HEK293 (cell line): ENCODE data around the gene PPOX.

Source experiments
- BCL11A ChIP-seq: fragments of 450-650 bp; formaldehyde crosslinking; IDR thresholded peaks from 2 replicates; pipeline ENCODE4 v1.5.1; 2016; ENCODE audit warnings: low read depth, missing biosample characterization, missing genetic modification characterization
- MYNN ChIP-seq: fragments of 450-650 bp; formaldehyde crosslinking; IDR thresholded peaks from 2 replicates; pipeline ENCODE4 v1.5.1; 2016; ENCODE audit warnings: missing biosample characterization, missing genetic modification characterization, borderline replicate concordance
- RBAK ChIP-seq: fragments of 450-650 bp; formaldehyde crosslinking; IDR thresholded peaks from 2 replicates; pipeline ENCODE4 v1.5.1; 2016; ENCODE audit warnings: missing biosample characterization, missing genetic modification characterization
- TCF7L2 ChIP-seq: IDR thresholded peaks from 2 replicates; pipeline ENCODE4 v1.6.1; 2011; ENCODE audit warnings: low read depth, mild to moderate bottlenecking, inconsistent platforms, low read length, moderate library complexity, borderline replicate concordance
- YY1 ChIP-seq: fragments of 450-650 bp; formaldehyde crosslinking; IDR thresholded peaks from 2 replicates; pipeline ENCODE4 v1.5.1; 2018; ENCODE audit warnings: missing biosample characterization, missing genetic modification characterization
- ZNF530 ChIP-seq: fragments of 450-650 bp; formaldehyde crosslinking; IDR thresholded peaks from 2 replicates; pipeline ENCODE4 v1.5.1; 2016; ENCODE audit warnings: low read depth, missing biosample characterization, missing genetic modification characterization
- TF ChIP-seq, protein P1 (sequence below): fragments of 450-650 bp; formaldehyde crosslinking; IDR thresholded peaks from 2 replicates; pipeline ENCODE4 v1.5.1; 2016; ENCODE audit warnings: missing biosample characterization, missing genetic modification characterization
- TF ChIP-seq, protein P2 (sequence below): fragments of 450-650 bp; formaldehyde crosslinking; IDR thresholded peaks from 2 replicates; pipeline ENCODE4 v1.5.1; 2016; ENCODE audit warnings: missing biosample characterization, missing genetic modification characterization, low read depth
- TF ChIP-seq, protein P3 (sequence below): fragments of 450-650 bp; formaldehyde crosslinking; IDR thresholded peaks from 2 replicates; pipeline ENCODE4 v1.5.1; 2016; ENCODE audit warnings: missing biosample characterization, missing genetic modification characterization, low read depth
- TF ChIP-seq, protein P4 (sequence below): sonication (generic); formaldehyde crosslinking; IDR thresholded peaks from 2 replicates; pipeline ENCODE4 v1.8.1; 2022; ENCODE audit warnings: mild to moderate bottlenecking, moderate library complexity, missing genetic modification reagents
- TF ChIP-seq, protein P5 (sequence below): fragments of 450-650 bp; formaldehyde crosslinking; IDR thresholded peaks from 2 replicates; pipeline ENCODE4 v1.5.1; 2016; ENCODE audit warnings: missing biosample characterization, missing genetic modification characterization
- TF ChIP-seq, protein P6 (sequence below): fragments of 450-650 bp; formaldehyde crosslinking; IDR thresholded peaks from 2 replicates; pipeline ENCODE4 v1.5.1; 2016; ENCODE audit warnings: missing biosample characterization, missing genetic modification characterization
- TF ChIP-seq, protein P7 (sequence below): fragments of 450-650 bp; formaldehyde crosslinking; IDR thresholded peaks from 2 replicates; pipeline ENCODE4 v1.5.1; 2017; ENCODE audit warnings: missing biosample characterization, missing genetic modification characterization

DNA sequence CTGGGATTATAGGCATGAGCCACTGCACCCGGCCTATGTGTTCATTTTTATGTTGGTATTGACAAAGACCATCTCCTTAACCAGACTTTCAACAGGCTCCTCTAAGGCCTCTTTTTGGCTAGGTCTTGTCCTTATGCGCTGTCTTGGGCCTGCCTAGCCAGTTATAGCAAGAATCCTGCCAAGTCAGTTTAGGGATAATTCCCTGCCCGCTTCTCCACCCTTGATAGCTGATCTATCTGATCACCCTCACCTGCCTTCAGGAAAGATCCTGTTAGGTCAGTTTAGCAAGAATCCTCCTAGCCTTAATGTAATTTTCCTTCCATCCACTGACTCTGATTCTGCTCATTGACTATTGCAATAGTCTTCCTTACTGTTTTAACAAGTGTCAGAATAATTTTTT is 13.5 kb downstream of the PPOX start:
- TF ChIP-seq, protein P1, sequence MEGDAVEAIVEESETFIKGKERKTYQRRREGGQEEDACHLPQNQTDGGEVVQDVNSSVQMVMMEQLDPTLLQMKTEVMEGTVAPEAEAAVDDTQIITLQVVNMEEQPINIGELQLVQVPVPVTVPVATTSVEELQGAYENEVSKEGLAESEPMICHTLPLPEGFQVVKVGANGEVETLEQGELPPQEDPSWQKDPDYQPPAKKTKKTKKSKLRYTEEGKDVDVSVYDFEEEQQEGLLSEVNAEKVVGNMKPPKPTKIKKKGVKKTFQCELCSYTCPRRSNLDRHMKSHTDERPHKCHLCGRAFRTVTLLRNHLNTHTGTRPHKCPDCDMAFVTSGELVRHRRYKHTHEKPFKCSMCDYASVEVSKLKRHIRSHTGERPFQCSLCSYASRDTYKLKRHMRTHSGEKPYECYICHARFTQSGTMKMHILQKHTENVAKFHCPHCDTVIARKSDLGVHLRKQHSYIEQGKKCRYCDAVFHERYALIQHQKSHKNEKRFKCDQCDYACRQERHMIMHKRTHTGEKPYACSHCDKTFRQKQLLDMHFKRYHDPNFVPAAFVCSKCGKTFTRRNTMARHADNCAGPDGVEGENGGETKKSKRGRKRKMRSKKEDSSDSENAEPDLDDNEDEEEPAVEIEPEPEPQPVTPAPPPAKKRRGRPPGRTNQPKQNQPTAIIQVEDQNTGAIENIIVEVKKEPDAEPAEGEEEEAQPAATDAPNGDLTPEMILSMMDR = no peak
- TF ChIP-seq YY1 (no peak), MYNN (no peak), BCL11A (tag by site-specific recombination) (no peak), TCF7L2 (no peak), ZNF530 (tag by site-specific recombination) (no peak), RBAK (tag by site-specific recombination) (no peak)
- TF ChIP-seq, protein P2, sequence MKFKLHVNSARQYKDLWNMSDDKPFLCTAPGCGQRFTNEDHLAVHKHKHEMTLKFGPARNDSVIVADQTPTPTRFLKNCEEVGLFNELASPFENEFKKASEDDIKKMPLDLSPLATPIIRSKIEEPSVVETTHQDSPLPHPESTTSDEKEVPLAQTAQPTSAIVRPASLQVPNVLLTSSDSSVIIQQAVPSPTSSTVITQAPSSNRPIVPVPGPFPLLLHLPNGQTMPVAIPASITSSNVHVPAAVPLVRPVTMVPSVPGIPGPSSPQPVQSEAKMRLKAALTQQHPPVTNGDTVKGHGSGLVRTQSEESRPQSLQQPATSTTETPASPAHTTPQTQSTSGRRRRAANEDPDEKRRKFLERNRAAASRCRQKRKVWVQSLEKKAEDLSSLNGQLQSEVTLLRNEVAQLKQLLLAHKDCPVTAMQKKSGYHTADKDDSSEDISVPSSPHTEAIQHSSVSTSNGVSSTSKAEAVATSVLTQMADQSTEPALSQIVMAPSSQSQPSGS = no peak
- TF ChIP-seq, protein P3, sequence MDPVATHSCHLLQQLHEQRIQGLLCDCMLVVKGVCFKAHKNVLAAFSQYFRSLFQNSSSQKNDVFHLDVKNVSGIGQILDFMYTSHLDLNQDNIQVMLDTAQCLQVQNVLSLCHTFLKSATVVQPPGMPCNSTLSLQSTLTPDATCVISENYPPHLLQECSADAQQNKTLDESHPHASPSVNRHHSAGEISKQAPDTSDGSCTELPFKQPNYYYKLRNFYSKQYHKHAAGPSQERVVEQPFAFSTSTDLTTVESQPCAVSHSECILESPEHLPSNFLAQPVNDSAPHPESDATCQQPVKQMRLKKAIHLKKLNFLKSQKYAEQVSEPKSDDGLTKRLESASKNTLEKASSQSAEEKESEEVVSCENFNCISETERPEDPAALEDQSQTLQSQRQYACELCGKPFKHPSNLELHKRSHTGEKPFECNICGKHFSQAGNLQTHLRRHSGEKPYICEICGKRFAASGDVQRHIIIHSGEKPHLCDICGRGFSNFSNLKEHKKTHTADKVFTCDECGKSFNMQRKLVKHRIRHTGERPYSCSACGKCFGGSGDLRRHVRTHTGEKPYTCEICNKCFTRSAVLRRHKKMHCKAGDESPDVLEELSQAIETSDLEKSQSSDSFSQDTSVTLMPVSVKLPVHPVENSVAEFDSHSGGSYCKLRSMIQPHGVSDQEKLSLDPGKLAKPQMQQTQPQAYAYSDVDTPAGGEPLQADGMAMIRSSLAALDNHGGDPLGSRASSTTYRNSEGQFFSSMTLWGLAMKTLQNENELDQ (tag by site-specific recombination) = no peak
- TF ChIP-seq, protein P4, sequence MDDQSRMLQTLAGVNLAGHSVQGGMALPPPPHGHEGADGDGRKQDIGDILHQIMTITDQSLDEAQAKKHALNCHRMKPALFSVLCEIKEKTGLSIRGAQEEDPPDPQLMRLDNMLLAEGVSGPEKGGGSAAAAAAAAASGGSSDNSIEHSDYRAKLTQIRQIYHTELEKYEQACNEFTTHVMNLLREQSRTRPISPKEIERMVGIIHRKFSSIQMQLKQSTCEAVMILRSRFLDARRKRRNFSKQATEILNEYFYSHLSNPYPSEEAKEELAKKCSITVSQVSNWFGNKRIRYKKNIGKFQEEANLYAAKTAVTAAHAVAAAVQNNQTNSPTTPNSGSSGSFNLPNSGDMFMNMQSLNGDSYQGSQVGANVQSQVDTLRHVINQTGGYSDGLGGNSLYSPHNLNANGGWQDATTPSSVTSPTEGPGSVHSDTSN (CRISPR knock-in tag) = no peak
- TF ChIP-seq, protein P5, sequence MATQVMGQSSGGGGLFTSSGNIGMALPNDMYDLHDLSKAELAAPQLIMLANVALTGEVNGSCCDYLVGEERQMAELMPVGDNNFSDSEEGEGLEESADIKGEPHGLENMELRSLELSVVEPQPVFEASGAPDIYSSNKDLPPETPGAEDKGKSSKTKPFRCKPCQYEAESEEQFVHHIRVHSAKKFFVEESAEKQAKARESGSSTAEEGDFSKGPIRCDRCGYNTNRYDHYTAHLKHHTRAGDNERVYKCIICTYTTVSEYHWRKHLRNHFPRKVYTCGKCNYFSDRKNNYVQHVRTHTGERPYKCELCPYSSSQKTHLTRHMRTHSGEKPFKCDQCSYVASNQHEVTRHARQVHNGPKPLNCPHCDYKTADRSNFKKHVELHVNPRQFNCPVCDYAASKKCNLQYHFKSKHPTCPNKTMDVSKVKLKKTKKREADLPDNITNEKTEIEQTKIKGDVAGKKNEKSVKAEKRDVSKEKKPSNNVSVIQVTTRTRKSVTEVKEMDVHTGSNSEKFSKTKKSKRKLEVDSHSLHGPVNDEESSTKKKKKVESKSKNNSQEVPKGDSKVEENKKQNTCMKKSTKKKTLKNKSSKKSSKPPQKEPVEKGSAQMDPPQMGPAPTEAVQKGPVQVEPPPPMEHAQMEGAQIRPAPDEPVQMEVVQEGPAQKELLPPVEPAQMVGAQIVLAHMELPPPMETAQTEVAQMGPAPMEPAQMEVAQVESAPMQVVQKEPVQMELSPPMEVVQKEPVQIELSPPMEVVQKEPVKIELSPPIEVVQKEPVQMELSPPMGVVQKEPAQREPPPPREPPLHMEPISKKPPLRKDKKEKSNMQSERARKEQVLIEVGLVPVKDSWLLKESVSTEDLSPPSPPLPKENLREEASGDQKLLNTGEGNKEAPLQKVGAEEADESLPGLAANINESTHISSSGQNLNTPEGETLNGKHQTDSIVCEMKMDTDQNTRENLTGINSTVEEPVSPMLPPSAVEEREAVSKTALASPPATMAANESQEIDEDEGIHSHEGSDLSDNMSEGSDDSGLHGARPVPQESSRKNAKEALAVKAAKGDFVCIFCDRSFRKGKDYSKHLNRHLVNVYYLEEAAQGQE (tag by site-specific recombination) = no peak
- TF ChIP-seq, protein P6, sequence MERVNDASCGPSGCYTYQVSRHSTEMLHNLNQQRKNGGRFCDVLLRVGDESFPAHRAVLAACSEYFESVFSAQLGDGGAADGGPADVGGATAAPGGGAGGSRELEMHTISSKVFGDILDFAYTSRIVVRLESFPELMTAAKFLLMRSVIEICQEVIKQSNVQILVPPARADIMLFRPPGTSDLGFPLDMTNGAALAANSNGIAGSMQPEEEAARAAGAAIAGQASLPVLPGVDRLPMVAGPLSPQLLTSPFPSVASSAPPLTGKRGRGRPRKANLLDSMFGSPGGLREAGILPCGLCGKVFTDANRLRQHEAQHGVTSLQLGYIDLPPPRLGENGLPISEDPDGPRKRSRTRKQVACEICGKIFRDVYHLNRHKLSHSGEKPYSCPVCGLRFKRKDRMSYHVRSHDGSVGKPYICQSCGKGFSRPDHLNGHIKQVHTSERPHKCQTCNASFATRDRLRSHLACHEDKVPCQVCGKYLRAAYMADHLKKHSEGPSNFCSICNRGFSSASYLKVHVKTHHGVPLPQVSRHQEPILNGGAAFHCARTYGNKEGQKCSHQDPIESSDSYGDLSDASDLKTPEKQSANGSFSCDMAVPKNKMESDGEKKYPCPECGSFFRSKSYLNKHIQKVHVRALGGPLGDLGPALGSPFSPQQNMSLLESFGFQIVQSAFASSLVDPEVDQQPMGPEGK (tag by site-specific recombination) = no peak
- TF ChIP-seq, protein P7, sequence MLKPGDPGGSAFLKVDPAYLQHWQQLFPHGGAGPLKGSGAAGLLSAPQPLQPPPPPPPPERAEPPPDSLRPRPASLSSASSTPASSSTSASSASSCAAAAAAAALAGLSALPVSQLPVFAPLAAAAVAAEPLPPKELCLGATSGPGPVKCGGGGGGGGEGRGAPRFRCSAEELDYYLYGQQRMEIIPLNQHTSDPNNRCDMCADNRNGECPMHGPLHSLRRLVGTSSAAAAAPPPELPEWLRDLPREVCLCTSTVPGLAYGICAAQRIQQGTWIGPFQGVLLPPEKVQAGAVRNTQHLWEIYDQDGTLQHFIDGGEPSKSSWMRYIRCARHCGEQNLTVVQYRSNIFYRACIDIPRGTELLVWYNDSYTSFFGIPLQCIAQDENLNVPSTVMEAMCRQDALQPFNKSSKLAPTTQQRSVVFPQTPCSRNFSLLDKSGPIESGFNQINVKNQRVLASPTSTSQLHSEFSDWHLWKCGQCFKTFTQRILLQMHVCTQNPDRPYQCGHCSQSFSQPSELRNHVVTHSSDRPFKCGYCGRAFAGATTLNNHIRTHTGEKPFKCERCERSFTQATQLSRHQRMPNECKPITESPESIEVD (tag by site-specific recombination) = no peak
